Hepatocyte (in vitro differentiated cells): ENCODE measurements around the gene MET.

Experiments used
- EZH2 ChIP-seq: fragments of 200-600 bp; sonication (generic); IDR thresholded peaks from 2 replicates; pipeline ENCODE4 v1.6.1; 2016; ENCODE audit warnings: antibody characterized with exemption, mild to moderate bottlenecking, borderline replicate concordance
- EZH2phosphoT487 ChIP-seq: fragments of 200-600 bp; sonication (generic); IDR thresholded peaks from one replicate; pipeline ENCODE4 v1.6.1; 2018; ENCODE audit warnings: antibody characterized with exemption, mild to moderate bottlenecking, low read depth, moderate library complexity; ENCODE audit not compliant: unreplicated experiment, severe bottlenecking
- TF ChIP-seq, protein P1 (sequence below): fragments of 200-600 bp; sonication (generic); IDR thresholded peaks from 2 replicates; pipeline ENCODE4 v1.5.1; 2016; ENCODE audit warnings: antibody characterized with exemption, mild to moderate bottlenecking; ENCODE audit not compliant: poor library complexity

DNA sequence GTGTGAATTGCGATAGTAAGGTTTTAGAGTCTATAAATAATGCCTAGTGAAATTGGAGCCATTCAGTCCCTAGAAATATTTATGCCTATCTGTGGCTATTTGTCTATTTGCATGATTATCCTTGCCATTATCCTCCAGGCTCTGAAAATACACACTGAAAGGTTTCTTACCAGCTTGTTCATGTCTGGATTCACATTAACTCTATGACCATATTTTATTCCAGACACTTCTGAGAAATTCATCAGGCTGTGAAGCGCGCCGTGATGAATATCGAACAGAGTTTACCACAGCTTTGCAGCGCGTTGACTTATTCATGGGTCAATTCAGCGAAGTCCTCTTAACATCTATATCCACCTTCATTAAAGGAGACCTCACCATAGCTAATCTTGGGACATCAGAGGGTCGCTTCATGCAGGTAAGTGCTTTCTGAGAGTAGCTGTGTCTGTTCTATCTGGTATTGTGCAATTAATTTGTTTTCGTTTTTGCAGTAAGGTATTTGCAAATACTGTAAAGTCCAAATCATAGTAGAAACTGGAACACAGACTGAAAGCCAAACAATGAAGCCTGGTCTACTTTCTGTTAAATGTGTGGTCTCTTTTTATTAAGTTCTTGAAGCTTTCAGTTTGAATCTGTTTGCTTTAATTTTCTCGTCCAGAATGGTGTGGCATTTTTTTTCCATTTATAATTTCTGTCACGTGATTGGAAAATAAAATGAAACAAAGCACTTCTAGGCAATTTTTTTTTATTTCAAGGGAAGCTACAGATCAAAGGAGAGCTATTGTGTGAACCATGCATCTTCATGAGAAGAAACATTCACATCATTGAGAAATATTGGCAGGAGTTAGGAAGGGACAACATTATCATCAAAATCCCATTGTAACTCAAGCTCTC, 59.7 kb downstream of the MET start:
- TF ChIP-seq, protein P1, sequence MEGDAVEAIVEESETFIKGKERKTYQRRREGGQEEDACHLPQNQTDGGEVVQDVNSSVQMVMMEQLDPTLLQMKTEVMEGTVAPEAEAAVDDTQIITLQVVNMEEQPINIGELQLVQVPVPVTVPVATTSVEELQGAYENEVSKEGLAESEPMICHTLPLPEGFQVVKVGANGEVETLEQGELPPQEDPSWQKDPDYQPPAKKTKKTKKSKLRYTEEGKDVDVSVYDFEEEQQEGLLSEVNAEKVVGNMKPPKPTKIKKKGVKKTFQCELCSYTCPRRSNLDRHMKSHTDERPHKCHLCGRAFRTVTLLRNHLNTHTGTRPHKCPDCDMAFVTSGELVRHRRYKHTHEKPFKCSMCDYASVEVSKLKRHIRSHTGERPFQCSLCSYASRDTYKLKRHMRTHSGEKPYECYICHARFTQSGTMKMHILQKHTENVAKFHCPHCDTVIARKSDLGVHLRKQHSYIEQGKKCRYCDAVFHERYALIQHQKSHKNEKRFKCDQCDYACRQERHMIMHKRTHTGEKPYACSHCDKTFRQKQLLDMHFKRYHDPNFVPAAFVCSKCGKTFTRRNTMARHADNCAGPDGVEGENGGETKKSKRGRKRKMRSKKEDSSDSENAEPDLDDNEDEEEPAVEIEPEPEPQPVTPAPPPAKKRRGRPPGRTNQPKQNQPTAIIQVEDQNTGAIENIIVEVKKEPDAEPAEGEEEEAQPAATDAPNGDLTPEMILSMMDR = no peak
- TF ChIP-seq EZH2 = no peak
- no peak for TF ChIP-seq EZH2phosphoT487
